Stimulated activated naive CD8-positive, alpha-beta T cell treated with anti-CD3 and anti-CD28 coated beads, Interleukin-15, Interleukin-2, amounts not matched to agents 100 ng/mL and 50 ng/mL, for 24 hours (primary cell): ENCODE data around the gene CCDC3.

Experiments used
- H3K27ac Mint-ChIP-seq: one replicate; pipeline ENCODE4 v1.8.0; 2021; ENCODE audit warnings: mild to moderate bottlenecking, mixed read lengths
- H3K27me3 Mint-ChIP-seq: one replicate; pipeline ENCODE4 v1.8.0; 2021; ENCODE audit warnings: mixed read lengths
- H3K36me3 Mint-ChIP-seq: one replicate; pipeline ENCODE4 v1.8.0; 2021; ENCODE audit warnings: low read depth, mixed read lengths
- H3K4me1 Mint-ChIP-seq: one replicate; pipeline ENCODE4 v1.8.0; 2021; ENCODE audit warnings: low read depth, mixed read lengths
- H3K4me3 Mint-ChIP-seq: one replicate; pipeline ENCODE4 v1.8.0; 2021; ENCODE audit warnings: mild to moderate bottlenecking, mixed read lengths
- H3K9me3 Mint-ChIP-seq: one replicate; pipeline ENCODE4 v1.8.0; 2021; ENCODE audit warnings: mixed read lengths

Gene CCDC3

DNA sequence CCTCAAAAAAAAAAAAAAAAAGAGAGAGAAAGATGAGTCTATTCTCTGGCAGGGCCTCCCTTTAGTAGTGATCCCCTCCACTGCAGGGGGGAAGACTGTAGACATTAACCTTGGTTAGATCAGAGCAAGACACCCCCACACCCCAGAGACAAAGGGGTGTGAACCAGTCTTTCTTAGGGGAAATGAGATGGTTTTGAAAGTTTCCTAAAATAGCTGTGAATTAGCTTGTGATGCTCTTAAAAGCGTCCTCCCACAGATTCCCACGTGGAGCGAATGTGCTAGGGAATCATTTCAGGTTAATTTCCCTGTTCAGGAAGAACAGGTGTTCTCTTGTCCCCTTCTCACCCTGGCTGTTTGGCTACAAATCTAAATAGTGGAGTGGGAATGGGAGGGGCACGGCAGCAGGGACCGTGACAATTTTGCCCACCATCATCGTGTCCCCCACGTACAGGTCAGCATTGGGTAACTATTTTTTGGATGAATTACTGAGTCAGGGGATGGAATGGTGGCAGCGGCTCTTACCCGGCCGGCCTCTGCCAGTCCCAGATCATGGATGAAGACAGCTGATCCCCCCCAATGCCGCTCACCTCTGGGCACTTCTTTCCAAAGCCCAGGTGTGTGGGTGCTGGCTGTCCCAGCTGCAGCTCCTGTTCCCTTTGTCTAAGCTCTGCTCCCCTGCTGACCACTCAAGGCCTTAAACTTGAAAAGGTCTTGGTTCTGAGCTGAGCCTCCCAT, 152.9 kb downstream of the CCDC3 start:
- Mint-ChIP-seq H3K36me3 (no peaks in the 10 kb centered on the region), H3K4me3 (no peak overlapping the region), H3K9me3 (no peaks in the 10 kb centered on the region), H3K4me1 (peaks cover 7% of the 10 kb centered on the region), H3K27me3 (peaks cover 29% of the 10 kb centered on the region), H3K27ac (no peak overlapping the region)

DNA sequence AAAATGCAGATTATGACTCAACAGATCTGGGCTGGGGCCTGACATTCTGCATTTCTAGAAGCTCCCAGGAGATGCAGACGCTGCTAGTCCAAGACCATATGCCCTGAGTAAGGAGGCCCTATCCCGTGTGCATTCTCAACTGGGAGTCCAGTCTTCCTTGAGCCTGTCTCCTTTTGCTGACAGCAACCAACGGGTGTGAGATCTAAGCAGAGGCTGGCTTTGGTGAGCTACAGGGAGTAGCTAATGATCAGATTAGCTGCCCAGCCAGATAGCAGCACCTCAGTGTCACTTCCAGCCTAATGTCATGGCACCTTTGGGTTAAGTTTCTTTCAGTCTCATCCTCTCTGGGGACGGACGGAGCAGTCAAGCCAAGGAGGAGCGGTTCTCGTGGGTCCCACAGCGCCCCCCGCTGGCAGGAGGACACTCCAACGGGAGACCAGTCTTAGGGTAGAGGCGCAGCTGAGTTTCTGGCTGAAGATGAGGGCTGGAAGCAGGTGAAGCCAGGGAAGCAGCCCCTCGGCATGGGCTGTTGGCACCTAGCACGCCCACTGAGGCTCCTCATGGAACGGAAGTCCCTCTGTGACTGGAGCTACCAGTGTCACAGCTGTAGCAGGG, 154.0 kb downstream of the CCDC3 start:
- Mint-ChIP-seq H3K27me3 (peaks cover 25% of the 10 kb centered on the region), H3K4me3 (no peak overlapping the region), H3K9me3 (no peaks in the 10 kb centered on the region), H3K36me3 (no peaks in the 10 kb centered on the region), H3K4me1 (peaks cover 7% of the 10 kb centered on the region), H3K27ac (no peak overlapping the region)

DNA sequence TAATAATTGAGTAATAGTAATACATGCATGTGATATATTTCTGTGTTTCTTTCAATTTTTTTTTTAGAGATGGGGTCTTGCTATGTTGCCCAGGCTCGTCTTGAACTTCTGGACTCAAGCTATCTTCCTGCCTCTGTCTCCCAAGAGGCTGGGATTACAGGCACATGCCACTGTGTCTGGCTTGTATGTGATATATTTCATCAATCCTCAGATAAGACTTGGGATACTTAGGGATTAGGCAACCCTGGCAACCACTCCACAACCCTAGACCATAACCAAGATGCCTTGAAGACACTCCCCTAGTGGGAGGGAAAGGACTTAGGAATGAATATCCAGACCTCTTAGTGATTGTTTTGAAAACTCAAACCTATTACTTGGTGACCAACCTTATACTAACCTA, 154.8 kb downstream of the CCDC3 start:
- Mint-ChIP-seq H3K36me3 (no peaks in the 10 kb centered on the region), H3K27ac (no peak overlapping the region), H3K4me1 (peaks cover 7% of the 10 kb centered on the region), H3K4me3 (no peak overlapping the region), H3K27me3 (peaks cover 26% of the 10 kb centered on the region), H3K9me3 (no peaks in the 10 kb centered on the region)
